Measurements from ENCODE around the gene ZNF628.

DNA sequence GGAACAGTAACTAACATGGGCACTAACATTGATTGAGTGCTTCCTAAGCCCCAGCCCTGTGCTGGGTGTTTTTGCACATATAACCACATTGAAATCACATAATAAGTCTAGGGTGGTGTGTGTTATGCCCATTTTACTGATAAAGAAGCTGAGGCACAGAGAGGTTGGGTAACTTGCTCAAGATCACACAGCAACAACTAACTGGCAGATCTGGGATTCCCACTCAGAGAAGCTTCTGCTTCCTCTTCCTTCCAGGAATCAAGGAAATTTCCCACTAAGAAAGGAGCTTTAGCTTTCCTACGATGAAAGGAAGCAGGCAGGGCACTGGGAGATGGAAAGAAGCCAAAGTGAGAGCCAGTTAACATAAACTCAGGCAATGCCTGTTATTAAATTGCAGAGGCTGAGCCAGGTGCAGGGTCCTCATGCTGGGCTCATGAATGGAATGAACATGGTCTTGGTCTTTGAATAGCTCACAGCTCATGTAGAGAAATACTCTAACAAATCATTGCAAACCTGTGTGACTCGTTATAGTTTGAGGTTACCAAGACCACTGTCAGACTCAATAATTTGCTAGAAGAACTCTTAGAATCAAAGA lies 21.9 kb downstream of the ZNF628 start:
- TF ChIP-seq, protein P1, sequence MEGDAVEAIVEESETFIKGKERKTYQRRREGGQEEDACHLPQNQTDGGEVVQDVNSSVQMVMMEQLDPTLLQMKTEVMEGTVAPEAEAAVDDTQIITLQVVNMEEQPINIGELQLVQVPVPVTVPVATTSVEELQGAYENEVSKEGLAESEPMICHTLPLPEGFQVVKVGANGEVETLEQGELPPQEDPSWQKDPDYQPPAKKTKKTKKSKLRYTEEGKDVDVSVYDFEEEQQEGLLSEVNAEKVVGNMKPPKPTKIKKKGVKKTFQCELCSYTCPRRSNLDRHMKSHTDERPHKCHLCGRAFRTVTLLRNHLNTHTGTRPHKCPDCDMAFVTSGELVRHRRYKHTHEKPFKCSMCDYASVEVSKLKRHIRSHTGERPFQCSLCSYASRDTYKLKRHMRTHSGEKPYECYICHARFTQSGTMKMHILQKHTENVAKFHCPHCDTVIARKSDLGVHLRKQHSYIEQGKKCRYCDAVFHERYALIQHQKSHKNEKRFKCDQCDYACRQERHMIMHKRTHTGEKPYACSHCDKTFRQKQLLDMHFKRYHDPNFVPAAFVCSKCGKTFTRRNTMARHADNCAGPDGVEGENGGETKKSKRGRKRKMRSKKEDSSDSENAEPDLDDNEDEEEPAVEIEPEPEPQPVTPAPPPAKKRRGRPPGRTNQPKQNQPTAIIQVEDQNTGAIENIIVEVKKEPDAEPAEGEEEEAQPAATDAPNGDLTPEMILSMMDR (IDR thresholded peaks at IDR 0.05 in 8 of 11, conservative IDR thresholded peaks at IDR 0.05 in 3 of 11), result no peak
- no peak for TF ChIP-seq POLR2A (IDR thresholded peaks at IDR 0.05)

Measured in spleen (tissue), 7 donors.